HG02943 (cell line): ENCODE measurements around the gene NAP1L5.

Experiments used
- ATAC-seq: cut with Tn5 transposase; IDR thresholded peaks from one replicate; pipeline ENCODE4 v1.9.1; 2021; ENCODE audit warnings: mild to moderate bottlenecking, low read depth, moderate library complexity; ENCODE audit not compliant: unreplicated experiment

NAP1L5 gene

DNA sequence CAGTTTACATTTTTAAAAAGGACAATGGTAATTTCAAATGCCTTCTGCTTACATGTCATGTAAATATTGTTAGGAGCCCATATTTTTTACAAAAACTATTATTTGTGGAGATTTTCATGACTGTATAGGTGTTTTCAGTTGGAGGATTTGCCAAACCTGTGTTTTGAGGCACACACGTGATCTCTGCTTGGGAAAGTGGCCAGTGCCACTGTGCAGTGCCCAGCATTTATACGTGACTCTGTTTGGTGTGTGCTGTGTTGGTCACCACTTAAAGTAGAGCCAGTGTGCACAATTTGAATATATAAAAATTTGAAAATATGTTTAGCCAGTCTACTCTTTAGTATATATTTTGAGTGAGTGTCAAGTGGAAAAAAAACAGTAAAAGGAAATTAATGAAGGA, 26.8 kb upstream of the NAP1L5 start:
- ATAC-seq = no peak

DNA sequence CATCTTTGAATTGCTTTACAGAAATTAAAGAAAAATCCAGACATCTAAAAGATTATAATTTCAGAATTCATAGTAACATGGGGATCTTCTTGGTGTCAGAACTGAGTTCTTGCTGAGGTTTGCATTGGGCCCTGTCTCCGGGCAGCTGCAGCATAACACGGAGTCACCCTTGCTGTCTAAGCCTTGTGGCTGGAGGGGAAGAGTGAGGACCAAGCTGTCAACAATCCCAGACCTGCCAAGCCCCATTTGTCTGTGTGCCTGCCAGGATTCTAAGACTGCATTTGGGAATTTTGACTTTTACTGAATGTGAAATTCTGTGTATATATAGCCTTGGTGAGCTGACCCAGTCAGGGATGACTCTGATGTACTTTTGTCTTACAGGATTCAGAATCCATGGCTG, 25.2 kb upstream of the NAP1L5 start:
- no peak for ATAC-seq

GRCh38 chr4:88722276-88722780, 24.7 kb upstream of the NAP1L5 start:
- ATAC-seq = no peak

GRCh38 chr4:88720451-88721428, 23.1 kb upstream of the NAP1L5 start:
- ATAC-seq = no peak

DNA sequence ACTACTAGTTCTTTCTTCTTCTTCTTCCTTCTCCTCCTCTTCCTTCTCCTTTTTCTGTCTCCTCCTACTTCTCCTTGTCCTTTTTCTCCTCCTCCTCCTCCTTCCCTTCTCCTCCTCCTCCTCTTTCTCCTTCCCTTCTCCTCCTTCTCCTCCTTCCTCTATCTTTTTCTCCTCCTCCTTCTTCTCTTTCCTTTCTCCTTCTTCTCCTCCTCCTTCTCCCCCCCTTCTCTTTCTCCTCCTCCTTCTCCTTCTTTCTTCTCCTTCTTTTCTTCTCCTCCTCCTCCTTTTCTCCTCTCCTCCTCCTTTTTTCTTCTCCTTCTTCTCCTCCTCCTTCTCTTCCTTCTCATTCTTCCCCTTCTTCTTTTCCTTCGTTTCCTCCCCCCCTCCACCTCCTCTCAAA, 21.8 kb upstream of the NAP1L5 start:
- ATAC-seq = no peak

DNA sequence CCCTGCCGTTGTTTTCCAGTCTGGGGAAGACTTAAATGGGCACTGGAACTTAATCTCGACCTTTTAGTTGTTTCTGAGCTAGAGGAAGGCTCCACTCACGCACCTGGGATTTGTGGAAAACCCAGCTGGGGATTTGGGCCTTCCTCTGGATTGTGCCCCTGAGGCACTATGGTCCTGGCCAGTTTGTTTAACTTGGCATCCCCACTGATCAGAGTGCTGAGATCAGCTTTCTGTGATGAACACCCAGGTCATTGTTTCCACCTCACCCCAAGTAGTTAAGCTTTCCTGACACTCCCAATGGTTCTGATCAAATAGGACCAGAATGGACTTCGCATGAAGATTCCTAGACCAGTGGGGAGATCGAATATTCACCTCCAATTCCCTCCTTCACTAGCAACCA, 20.5 kb upstream of the NAP1L5 start:
- ATAC-seq = no peak

GRCh38 chr4:88713782-88714181, 16.2 kb upstream of the NAP1L5 start:
- no peak for ATAC-seq

DNA sequence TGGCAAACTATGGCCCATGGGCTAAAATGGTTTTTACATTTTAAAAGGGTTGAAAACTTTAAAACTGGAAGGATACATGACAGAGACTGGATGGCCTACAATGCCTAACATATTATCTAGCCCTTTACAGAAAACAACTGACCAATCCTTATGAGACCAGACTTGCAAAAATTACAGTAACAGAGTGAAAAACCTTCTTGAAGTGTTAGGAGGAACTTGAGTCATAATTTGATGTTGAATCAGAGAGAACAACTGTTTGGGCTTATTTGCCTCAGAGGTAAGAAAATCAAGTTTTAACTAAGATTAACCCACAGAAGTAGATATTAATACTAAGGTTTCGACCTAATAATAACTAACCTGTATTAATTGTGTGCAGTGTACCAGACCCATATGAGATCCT, 12.4 kb upstream of the NAP1L5 start:
- ATAC-seq = no peak

- ATAC-seq = no peak
Measured at GRCh38 chr4:88706574-88706973, 8.9 kb upstream of the NAP1L5 start.

DNA sequence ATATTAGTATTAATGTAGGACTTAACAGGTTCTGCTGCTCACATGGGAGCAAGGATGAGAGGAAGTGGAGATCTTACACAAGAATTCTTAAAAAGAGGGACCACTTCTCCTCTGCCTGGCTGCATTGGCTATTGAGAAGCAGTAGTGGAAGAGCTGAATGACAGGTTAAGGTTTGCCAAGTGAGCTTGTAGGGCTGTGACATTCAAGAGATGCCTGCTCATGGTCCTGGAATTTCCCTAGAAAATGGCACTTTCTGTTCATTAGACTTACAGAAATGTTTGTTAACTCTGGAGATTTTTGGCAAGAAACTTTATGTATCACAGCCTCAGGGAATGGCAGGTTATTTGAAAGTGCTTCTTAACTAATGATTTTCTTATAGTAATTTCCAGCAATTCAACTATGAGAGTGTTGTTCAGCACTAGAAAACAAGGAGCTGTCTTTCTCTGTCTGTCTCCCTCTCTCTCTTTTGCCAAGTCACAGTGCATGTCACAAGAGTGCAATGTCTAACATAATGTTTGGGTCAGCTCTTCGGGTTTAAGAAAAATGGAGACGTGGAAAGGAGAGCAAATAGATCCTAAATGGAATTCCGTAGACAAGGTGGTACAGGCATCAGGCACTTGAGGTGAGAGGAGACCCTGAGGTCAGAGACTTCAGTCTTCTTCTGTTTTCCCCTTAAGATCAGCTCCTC, 8.3 kb upstream of the NAP1L5 start:
- ATAC-seq = no peak

DNA sequence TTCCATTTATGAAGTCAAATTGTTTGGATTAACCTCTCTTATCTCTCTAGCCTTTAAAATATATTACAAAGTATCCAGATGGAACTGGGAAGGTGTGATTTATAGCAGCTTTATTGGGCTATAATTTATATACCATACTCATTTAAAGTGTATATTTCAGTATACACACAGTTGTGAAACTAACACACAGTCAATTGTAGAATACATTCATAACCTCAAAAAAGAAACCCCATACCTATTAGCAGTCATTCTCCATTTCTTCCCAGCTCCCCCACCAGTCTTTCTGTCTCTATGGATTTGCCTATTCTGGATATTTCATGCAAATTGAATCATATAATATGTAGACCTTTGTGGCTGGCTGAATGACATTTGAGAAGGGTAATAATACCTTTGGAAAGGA, 7.6 kb upstream of the NAP1L5 start:
- ATAC-seq = no peak

DNA sequence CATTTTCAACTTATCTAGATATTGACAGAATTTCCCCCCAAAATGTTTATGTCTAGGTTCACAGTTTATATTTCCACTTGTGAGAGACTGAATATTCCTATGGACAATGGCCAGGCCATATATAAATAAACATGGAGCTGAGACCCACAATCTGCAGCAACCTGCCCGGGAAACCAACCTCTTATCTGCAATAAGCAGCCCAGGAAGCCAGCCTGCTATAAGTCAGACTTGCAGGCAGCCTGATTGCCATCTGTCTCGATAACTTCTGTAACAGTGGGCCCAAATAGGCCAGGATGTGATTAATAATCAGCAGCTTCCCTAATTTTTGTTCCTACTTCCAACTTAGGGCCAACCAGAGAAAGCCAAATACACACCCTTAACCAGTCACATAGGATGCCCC, 5.2 kb upstream of the NAP1L5 start:
- ATAC-seq = no peak

DNA sequence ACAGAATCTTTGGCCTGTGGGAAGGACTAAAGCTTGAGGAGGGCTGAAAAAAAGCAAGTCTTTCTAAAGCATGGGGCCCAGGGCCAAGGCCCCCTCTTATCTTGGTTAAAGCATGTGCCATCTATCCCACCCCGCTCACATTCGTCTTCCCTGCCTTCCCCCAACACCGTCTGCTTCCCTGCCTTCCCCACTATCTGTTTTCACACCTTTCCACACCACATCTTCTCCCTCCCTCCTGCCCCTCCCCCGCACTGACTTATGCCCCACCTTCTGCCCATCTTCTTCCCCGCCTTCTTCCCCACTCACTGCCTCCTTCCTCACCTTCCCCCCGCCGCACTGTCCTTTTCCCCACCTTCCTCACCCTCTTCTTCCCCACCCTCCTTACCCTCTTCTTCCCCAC, 890 bp upstream of the NAP1L5 start:
- no peak for ATAC-seq

GRCh38 chr4:88697141-88697540, 488 bp downstream of the NAP1L5 start:
- no peak for ATAC-seq

DNA sequence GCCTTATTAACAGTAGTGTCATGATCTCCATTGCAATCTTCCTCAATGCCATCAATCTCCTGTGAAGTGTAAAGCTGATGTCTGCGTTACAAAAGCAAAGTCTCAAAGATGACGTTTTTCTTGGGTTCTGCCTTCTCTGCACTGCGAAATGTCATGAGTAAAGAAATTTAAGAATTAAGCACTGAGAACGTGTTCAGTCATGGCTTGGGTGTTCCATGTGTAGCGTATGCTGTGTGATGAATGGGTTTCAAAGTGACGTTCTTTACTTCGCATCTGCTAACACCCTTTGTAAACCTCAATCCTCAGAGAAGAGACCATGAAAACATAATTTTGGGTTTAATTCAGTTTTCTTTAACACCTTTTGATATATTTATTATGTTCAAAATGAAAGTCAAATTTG, 999 bp downstream of the NAP1L5 start:
- no peak for ATAC-seq

- no peak for ATAC-seq
Measured at GRCh38 chr4:88693792-88694191, 3.8 kb downstream of the NAP1L5 start.

DNA sequence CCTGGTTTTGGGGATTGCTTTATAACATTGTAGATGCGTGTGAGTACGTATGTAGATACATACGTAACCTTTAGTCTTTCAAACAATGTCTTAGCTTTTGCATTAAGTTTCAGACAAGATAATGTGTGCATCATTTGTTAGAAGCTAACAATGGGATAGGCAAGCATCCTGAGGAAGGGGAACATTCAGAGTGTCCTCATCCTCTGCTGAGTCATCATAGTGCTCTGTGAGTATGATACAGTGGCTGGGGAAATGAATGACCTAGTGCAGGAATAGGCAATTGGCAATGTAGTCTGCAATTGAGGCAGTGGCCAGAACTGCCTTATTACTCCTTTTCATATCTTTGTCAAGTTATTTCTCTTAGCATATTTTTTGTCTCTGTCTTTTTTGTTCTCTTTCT, 7.3 kb downstream of the NAP1L5 start:
- no peak for ATAC-seq

- ATAC-seq = no peak
Measured at GRCh38 chr4:88681209-88681608, 16.4 kb downstream of the NAP1L5 start.

- no peak for ATAC-seq
Measured at GRCh38 chr4:88675543-88675942, 22.1 kb downstream of the NAP1L5 start.

- no peak for ATAC-seq
Measured at GRCh38 chr4:88674979-88675378, 22.6 kb downstream of the NAP1L5 start.

GRCh38 chr4:88674565-88674964, 23.1 kb downstream of the NAP1L5 start:
- no peak for ATAC-seq

DNA sequence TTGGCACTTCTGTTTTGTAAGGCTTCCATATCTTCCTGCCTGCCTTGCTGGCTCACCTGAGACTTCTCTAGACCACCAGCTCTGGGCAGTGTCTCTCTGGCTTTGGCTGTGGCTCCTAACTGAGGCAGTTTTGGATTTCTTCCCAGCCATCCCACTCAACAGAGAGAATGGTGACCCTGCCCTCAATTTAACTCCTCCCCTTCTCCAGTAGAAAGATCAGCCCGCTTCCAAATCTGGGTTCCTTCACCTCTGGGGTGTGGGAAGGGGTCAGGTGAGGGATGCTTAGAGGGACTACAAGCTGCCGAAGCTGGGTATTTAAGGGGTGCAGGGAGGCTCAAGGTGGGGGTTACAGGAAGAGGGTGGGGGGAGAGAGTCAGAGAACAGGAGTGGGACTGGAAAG, 23.7 kb downstream of the NAP1L5 start:
- no peak for ATAC-seq
